GM19193 (cell line): ENCODE data around the gene PDGFC.

Source experiments
- POLR2A ChIP-seq: IDR thresholded peaks from 4 replicates; pipeline ENCODE4 v1.6.1; 2011; ENCODE audit not compliant: insufficient read depth, insufficient read length; ENCODE audit errors: extremely low read depth

Gene PDGFC

GRCh38 chr4:156778093-156778492, 193.5 kb downstream of the PDGFC start:
- no peak for TF ChIP-seq POLR2A

- no peak for TF ChIP-seq POLR2A
These were observed 195.8 kb downstream of the PDGFC start for GRCh38 chr4:156775813-156776212.

GRCh38 chr4:156774422-156774821, 197.2 kb downstream of the PDGFC start:
- TF ChIP-seq POLR2A: no peak

GRCh38 chr4:156773648-156774357, 197.8 kb downstream of the PDGFC start:
- TF ChIP-seq POLR2A: no peak

- TF ChIP-seq POLR2A: no peak
These were observed 200.3 kb downstream of the PDGFC start for GRCh38 chr4:156771171-156771837.

GRCh38 chr4:156770140-156770539, 201.5 kb downstream of the PDGFC start:
- TF ChIP-seq POLR2A: no peak

GRCh38 chr4:156767911-156768415, 203.6 kb downstream of the PDGFC start:
- TF ChIP-seq POLR2A: no peak

- TF ChIP-seq POLR2A: no peak
These were observed 204.8 kb downstream of the PDGFC start for GRCh38 chr4:156766846-156767245.

- no peak for TF ChIP-seq POLR2A
These were observed 206.3 kb downstream of the PDGFC start for GRCh38 chr4:156765277-156765676.

GRCh38 chr4:156764846-156765245, 206.8 kb downstream of the PDGFC start:
- no peak for TF ChIP-seq POLR2A

- no peak for TF ChIP-seq POLR2A
These were observed 207.5 kb downstream of the PDGFC start for GRCh38 chr4:156764145-156764544.

- TF ChIP-seq POLR2A: no peak
These were observed 208.1 kb downstream of the PDGFC start for GRCh38 chr4:156763511-156763910.

- no peak for TF ChIP-seq POLR2A
These were observed 208.7 kb downstream of the PDGFC start for GRCh38 chr4:156762851-156763250.

GRCh38 chr4:156756118-156756517, 215.5 kb downstream of the PDGFC start:
- TF ChIP-seq POLR2A: no peak

GRCh38 chr4:156754832-156755570, 216.6 kb downstream of the PDGFC start:
- TF ChIP-seq POLR2A: no peak
